GM19193 (cell line): ENCODE data around the gene EEF1A1.
A peak's percentile ranks its signal among the peaks of the same experiment; 100 is the strongest.

ENCODE experiments used
- POLR2A ChIP-seq: IDR thresholded peaks from 4 replicates; pipeline ENCODE4 v1.6.1; 2011; ENCODE audit not compliant: insufficient read depth, insufficient read length; ENCODE audit errors: extremely low read depth

The EEF1A1 gene

DNA sequence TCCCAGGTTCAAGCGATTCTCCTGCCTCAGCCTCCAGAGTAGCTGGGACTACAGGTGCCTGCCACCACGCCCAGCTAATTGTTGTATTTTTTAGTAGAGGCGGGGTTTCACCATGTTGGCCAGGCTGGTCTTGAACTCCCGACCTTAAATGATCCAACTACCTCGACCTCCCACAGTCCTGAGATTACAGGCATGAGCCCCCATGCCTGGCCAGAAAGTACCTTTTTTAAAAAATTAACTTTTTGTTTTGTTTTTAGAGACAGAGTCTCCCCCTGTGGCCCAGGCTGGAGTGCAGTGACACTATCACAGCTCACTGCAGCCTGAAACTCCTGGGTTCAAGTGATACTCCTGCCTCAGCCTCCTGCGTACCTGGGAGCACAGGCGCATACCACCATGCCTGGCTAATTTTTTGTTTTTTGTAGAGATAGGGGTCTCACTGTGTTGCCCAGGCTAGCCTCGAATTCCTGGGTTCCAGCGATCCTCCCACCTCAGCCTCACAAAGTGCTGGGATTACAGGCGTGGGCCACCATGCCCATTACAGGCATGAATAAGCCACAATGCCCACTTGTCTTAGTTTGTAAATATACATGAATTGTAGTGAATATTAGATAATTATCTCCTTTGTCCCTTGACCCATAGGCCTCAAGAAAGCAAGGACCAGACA, 17.4 kb upstream of the EEF1A1 start:
- no peak for TF ChIP-seq POLR2A

DNA sequence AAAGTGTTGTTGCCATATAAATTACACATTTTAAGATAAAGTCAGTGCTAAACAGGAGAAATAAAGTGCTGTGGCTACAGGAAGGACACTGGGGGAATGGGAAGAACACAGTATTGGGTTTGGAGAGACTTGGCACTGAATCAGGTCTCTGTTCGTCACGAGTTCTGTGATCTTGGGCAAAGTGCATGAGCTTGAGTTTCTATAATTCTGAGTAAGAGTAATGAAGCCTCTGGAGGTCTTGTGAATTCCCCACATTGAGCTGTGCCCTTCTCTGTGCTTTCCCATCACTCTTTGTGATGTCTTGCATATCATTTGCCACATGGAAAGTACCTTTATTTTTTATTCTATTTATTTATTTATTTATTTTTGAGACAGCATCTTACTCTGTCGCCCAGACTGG, 16.8 kb upstream of the EEF1A1 start:
- no peak for TF ChIP-seq POLR2A

- no peak for TF ChIP-seq POLR2A
Observed at GRCh38 chr6:73534628-73535027, 13.8 kb upstream of the EEF1A1 start.

DNA sequence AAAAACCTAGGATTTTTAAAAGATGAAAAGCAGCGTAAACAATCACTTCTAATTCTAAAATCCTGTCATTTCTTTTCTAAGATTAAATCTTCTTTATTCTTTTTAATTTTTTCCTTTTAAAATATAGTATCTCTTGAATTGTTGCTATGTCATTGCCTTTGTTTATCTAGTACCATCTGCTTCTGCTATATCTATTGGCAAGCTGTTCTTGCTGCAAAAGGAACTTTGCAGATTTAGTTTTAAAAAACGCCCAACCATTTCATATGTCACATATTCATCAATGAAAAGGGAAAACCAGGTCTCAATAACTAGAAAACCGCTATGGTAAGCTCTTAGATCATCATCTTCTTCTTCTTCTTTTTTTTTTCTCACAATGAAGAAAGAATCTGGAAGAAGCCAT, 11.5 kb upstream of the EEF1A1 start:
- no peak for TF ChIP-seq POLR2A

DNA sequence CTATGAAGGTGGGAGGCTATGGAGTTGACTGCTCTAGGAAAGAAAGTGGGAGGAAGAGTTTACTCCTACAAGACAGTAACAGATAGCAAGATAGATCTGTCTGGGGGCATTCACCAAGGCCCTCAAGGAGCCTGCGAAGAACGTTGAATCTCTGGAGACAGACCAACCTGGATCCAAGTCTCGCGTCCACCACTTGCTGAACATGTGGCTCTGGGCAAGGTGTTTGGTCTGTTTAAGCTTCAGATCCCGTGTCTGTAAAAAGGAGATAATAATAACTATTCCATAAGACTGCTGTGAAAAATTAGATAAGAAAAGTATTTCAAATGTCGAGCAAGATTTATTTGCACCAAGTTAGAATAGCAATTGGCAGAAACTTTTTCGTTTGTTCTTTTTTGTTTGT, 8.1 kb upstream of the EEF1A1 start:
- no peak for TF ChIP-seq POLR2A

- TF ChIP-seq POLR2A = no peak
Observed at GRCh38 chr6:73525546-73526330, 4.9 kb upstream of the EEF1A1 start.

GRCh38 chr6:73523434-73524123, 2.7 kb upstream of the EEF1A1 start:
- peak; percentile 90 for TF ChIP-seq POLR2A

GRCh38 chr6:73521351-73521985, 636 bp upstream of the EEF1A1 start:
- no peak for TF ChIP-seq POLR2A

DNA sequence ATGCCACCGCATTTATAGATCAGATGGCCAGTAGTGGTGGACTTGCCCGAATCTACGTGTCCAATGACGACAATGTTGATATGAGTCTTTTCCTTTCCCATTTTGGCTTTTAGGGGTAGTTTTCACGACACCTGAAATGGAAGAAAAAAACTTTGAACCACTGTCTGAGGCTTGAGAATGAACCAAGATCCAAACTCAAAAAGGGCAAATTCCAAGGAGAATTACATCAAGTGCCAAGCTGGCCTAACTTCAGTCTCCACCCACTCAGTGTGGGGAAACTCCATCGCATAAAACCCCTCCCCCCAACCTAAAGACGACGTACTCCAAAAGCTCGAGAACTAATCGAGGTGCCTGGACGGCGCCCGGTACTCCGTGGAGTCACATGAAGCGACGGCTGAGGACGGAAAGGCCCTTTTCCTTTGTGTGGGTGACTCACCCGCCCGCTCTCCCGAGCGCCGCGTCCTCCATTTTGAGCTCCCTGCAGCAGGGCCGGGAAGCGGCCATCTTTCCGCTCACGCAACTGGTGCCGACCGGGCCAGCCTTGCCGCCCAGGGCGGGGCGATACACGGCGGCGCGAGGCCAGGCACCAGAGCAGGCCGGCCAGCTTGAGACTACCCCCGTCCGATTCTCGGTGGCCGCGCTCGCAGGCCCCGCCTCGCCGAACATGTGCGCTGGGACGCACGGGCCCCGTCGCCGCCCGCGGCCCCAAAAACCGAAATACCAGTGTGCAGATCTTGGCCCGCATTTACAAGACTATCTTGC, 725 bp downstream of the EEF1A1 start:
- peak; percentile 54 for TF ChIP-seq POLR2A

DNA sequence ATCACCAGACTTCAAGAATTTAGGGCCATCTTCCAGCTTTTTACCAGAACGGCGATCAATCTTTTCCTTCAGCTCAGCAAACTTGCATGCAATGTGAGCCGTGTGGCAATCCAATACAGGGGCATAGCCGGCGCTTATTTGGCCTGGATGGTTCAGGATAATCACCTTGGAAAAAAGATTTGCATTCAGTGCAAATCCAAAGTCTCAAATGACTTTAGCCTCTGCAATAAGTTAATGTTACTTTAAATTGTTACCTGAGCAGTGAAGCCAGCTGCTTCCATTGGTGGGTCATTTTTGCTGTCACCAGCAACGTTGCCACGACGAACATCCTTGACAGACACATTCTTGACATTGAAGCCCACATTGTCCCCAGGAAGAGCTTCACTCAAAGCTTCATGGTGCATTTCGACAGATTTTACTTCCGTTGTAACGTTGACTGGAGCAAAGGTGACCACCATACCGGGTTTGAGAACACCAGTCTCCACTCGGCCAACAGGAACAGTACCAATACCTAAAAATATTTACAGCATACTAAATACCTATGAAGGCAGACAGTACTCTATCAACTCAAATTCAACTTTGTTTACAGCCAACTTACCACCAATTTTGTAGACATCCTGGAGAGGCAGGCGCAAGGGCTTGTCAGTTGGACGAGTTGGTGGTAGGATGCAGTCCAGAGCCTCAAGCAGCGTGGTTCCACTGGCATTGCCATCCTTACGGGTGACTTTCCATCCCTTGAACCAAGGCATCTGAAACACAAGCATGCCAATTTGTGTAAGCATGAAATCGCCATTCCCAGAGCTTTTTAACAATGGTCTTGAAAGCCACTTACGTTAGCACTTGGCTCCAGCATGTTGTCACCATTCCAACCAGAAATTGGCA, 2.5 kb downstream of the EEF1A1 start:
- TF ChIP-seq POLR2A = peak; percentile 46

DNA sequence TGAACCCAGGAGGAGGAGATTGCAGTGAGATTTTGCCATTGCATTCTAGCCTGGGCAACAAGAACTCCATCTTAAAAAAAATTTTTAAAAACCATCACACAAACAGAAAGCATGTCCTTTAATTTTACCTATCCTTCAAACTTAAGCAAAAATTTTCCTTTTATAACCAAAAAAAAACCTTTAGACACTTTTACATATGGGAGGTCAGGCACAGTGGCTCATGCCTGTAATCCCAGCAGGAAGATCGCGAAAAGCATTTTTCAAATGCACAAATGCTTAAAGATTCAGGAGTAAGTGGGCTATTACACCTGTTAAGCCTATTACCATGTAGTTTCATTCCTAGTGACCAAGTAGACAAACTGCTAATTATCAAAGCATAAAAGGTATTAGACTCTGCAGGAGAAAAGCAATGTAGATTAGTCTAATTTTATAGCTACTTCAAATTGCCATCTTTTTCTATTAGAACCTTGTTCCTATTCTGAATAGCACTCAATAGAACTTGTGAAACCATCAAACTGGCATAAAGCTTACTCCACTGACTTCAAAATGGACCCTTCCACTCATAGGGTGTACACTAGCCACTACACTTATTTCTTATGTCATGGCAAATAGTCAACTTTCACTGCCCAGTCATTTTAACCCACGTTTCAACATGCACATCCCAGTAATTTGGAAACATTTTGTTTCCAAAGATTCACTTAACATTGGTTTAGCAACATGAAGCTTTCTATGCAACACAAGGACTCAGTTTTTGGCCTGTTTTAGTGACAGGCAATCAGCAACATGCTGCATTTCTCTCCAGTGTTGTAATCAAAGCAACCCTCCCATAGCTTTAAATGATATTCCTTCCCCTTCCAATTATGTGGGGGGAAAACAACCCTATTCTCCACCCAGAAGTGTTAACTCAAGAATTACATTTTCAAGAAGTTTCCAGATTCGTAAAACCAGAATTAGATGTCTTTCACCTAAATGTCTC, 4.0 kb downstream of the EEF1A1 start:
- TF ChIP-seq POLR2A = peak; percentile 40

GRCh38 chr6:73515204-73515655, 5.6 kb downstream of the EEF1A1 start:
- TF ChIP-seq POLR2A = peak; percentile 66

DNA sequence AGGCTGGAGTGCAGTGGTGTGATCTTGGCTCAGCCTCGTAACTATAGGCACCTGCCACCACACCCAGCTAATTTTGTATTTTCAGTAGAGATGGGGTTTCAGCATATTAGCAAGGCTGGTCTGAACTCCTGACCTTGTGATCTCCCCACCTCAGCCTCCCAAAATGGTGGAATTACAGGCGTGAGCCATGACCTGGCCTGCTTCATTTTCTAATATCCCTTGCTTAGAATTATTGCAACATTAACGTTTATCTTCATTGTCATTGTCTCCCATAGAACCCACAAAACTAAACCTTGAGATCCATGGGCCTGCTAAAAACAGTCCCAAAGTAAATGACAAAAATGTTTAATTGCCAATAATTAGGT, 6.1 kb downstream of the EEF1A1 start:
- TF ChIP-seq POLR2A = no peak

GRCh38 chr6:73513496-73513854, 7.4 kb downstream of the EEF1A1 start:
- TF ChIP-seq POLR2A = no peak
